ENCODE data around the gene ATP4A. TPM values are rescaled to one million over a fixed set of nuclear protein-coding genes. Genes with fewer than 3 reads are reported as not detected.

The ATP4A gene
- total RNA-seq, 1 experiment from 2014 or later, result not detected

DNA sequence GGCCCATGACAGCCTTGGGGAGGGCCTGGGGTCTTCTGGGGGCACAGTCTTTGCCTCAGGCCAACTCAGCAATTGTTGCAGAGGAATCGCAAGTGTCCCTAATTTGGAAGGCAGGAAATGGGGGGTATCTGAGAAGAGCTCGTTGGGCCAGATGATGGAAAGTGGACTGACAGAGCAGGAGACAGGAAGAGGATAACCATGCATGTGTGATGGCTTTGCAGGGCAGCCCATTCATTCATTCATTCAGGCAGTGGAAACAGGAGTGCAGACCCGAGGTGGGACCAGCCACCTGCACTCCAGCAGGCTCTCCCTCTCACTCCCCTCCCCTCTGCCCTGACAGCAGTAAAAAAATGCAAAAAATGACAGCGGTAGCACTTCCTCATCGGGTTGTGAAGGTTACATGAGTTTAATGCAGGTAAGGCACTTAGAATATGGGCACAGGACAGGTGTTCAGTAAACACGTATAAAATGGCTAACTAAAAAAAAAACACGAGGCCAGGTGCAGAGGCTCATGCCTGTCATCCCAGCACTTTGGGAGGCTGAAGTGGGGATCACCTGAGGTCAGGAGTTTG, 23.0 kb downstream of the ATP4A start:
- no peaks in the 10 kb centered on the region for H3K9me3 Mint-ChIP-seq (ENCODE audit: unreplicated experiment)
- TF ChIP-seq, protein P1, sequence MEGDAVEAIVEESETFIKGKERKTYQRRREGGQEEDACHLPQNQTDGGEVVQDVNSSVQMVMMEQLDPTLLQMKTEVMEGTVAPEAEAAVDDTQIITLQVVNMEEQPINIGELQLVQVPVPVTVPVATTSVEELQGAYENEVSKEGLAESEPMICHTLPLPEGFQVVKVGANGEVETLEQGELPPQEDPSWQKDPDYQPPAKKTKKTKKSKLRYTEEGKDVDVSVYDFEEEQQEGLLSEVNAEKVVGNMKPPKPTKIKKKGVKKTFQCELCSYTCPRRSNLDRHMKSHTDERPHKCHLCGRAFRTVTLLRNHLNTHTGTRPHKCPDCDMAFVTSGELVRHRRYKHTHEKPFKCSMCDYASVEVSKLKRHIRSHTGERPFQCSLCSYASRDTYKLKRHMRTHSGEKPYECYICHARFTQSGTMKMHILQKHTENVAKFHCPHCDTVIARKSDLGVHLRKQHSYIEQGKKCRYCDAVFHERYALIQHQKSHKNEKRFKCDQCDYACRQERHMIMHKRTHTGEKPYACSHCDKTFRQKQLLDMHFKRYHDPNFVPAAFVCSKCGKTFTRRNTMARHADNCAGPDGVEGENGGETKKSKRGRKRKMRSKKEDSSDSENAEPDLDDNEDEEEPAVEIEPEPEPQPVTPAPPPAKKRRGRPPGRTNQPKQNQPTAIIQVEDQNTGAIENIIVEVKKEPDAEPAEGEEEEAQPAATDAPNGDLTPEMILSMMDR (IDR thresholded peaks at IDR 0.05; ENCODE audit: insufficient read depth in 1 of 2, low read depth in 1 of 2, low read length in 1 of 2, severe bottlenecking in 1 of 2, unreplicated experiment in 1 of 2), result no peak
- H3K27me3 Mint-ChIP-seq (ENCODE audit: insufficient read depth, unreplicated experiment), result no peaks in the 10 kb centered on the region
- H3K27ac Mint-ChIP-seq (ENCODE audit: unreplicated experiment), result no peak overlapping the region
- BruUV-seq (replicated peaks), result no TSS peak
- CTCF ChIA-PET, result no interaction called here
- DNase-seq, result no peak
- intact Hi-C loops (cut with micrococcal nuclease; ENCODE audit: unreplicated experiment), result no loop called here
- Histone ChIP-seq H3K9me3 (no peaks in the 10 kb centered on the region), H3K27me3 (replicated peaks; ENCODE audit: control insufficient read depth, insufficient read depth, low read length) (no peaks in the 10 kb centered on the region), H3K4me1 (peaks cover 7% of the 10 kb centered on the region; the same call in 1 of the 2 replicates), H3K36me3 (ENCODE audit: control insufficient read depth, insufficient read depth, low read length) (no peaks in the 10 kb centered on the region), H3K4me3 (ENCODE audit: low read depth, low read length) (no peak overlapping the region)
- H3K36me3 Mint-ChIP-seq (ENCODE audit: insufficient read depth, unreplicated experiment), result no peaks in the 10 kb centered on the region
- peaks cover 6% of the 10 kb centered on the region for H3K4me1 Mint-ChIP-seq (ENCODE audit: low read depth, unreplicated experiment)
- POLR2A ChIA-PET, result no interaction called here
- no peak overlapping the region for H3K4me3 Mint-ChIP-seq (ENCODE audit: unreplicated experiment)

DNA sequence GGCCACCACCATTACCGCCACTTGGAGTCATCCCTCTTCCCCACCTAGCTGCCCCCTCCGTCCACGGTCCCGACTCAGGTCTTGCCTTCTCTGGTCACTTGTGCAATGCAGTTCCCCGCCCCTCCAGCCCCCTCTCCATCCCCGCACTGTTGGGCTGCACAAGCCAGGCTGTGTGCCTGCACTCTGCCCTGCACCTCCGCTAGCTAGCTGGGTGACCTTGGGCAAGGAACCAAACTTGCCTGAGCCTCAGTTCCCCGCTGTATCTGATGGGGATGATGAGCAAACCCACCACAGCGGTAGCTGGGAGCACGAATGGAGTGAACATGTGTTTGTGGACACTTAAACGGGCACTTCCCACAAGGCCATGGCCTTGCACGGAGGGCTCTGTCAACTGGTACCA, 23.6 kb downstream of the ATP4A start:
- H3K27me3 Mint-ChIP-seq (ENCODE audit: insufficient read depth, unreplicated experiment), result no peaks in the 10 kb centered on the region
- no peaks in the 10 kb centered on the region for H3K36me3 ChIP-seq (ENCODE audit: control insufficient read depth, insufficient read depth, low read length)
- H3K36me3 Mint-ChIP-seq (ENCODE audit: insufficient read depth, unreplicated experiment), result no peaks in the 10 kb centered on the region
- H3K4me1 Mint-ChIP-seq (ENCODE audit: low read depth, unreplicated experiment), result peaks cover 6% of the 10 kb centered on the region
- no peak overlapping the region for H3K4me3 Mint-ChIP-seq (ENCODE audit: unreplicated experiment)
- TF ChIP-seq, protein P1 (IDR thresholded peaks at IDR 0.05; ENCODE audit: insufficient read depth in 1 of 2, low read depth in 1 of 2, low read length in 1 of 2, severe bottlenecking in 1 of 2, unreplicated experiment in 1 of 2), result no peak
- no peak overlapping the region for H3K4me3 ChIP-seq (ENCODE audit: low read depth, low read length)
- no peaks in the 10 kb centered on the region for H3K27me3 ChIP-seq (replicated peaks; ENCODE audit: control insufficient read depth, insufficient read depth, low read length)
- peaks cover 7% of the 10 kb centered on the region; the same call in 1 of the 2 replicates for H3K4me1 ChIP-seq
- intact Hi-C loops (cut with micrococcal nuclease; ENCODE audit: unreplicated experiment), result no loop called here
- BruUV-seq (replicated peaks), result no TSS peak
- ChIA-PET POLR2A (no interaction called here), CTCF (no interaction called here)
- DNase-seq, result no peak
- no peak overlapping the region for H3K27ac Mint-ChIP-seq (ENCODE audit: unreplicated experiment)
- no peaks in the 10 kb centered on the region for H3K9me3 Mint-ChIP-seq (ENCODE audit: unreplicated experiment)
- H3K9me3 ChIP-seq, result no peaks in the 10 kb centered on the region

DNA sequence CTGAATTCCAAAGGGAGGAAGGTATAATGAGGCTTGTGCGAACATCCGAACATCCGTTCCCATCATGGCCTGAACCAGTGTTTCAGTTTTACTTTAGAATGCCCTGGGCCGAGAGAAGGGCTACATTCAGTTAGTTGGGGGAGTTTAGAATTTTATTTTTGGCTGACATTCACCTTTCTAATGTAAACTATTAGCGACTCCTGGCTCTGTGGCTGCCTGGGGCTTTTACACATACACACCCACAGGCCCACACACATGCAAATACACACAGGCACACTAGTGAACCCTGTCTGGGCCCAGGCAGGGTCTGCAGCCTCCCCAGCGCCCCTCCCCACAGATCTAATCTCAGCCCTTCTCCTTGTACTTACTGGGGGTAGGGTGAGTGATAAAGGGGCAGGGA, 24.1 kb downstream of the ATP4A start:
- no TSS peak for BruUV-seq (replicated peaks)
- Histone ChIP-seq H3K36me3 (ENCODE audit: control insufficient read depth, insufficient read depth, low read length) (no peaks in the 10 kb centered on the region), H3K4me1 (peaks cover 3% of the 10 kb centered on the region; the same call in 1 of the 2 replicates), H3K9me3 (no peaks in the 10 kb centered on the region), H3K4me3 (ENCODE audit: low read depth, low read length) (no peak overlapping the region), H3K27me3 (replicated peaks; ENCODE audit: control insufficient read depth, insufficient read depth, low read length) (no peaks in the 10 kb centered on the region)
- Mint-ChIP-seq H3K36me3 (ENCODE audit: insufficient read depth, unreplicated experiment) (no peaks in the 10 kb centered on the region), H3K9me3 (ENCODE audit: unreplicated experiment) (no peaks in the 10 kb centered on the region), H3K4me1 (ENCODE audit: low read depth, unreplicated experiment) (peaks cover 2% of the 10 kb centered on the region), H3K4me3 (ENCODE audit: unreplicated experiment) (no peak overlapping the region), H3K27ac (ENCODE audit: unreplicated experiment) (no peak overlapping the region), H3K27me3 (ENCODE audit: insufficient read depth, unreplicated experiment) (no peaks in the 10 kb centered on the region)
- ChIA-PET POLR2A (no interaction called here), CTCF (interaction anchor here (1.3 kb wide), 1 partner anchor 29 kb away, joined by 3 read pairs; no protein-coding TSS in a partner anchor)
- no peak for DNase-seq
- TF ChIP-seq, protein P1 (IDR thresholded peaks at IDR 0.05; ENCODE audit: insufficient read depth in 1 of 2, low read depth in 1 of 2, low read length in 1 of 2, severe bottlenecking in 1 of 2, unreplicated experiment in 1 of 2), result no peak
- intact Hi-C loops (cut with micrococcal nuclease; ENCODE audit: unreplicated experiment), result no loop called here

All from Caco-2 (cell line).